RWPE2 (cell line): Measurements from ENCODE around the gene MRPS7.

ENCODE experiments used
- ATAC-seq: fragments of 200-7000 bp; cut with Tn5 transposase; 3 replicates; pipeline ENCODE4 v1.9.1; 2021; ENCODE audit warnings: low read depth
- DNase-seq: peaks from one replicate; pipeline ENCODE4 v3.0.0-alpha.2; 2020; ENCODE audit warnings: low spot score
- H3K27ac ChIP-seq: fragments of 450-650 bp; 2 replicates; pipeline ENCODE4 v1.5.1; 2017; ENCODE audit warnings: mild to moderate bottlenecking; ENCODE audit not compliant: poor library complexity, severe bottlenecking
- H3K27me3 ChIP-seq: fragments of 250-450 bp; sonication (Bioruptor Pico); 2 replicates; pipeline ENCODE4 v1.5.1; 2021; ENCODE audit warnings: mild to moderate bottlenecking, moderate library complexity; ENCODE audit not compliant: insufficient read depth, poor library complexity, severe bottlenecking
- H3K36me3 ChIP-seq: fragments of 250-450 bp; sonication (Bioruptor Pico); 2 replicates; pipeline ENCODE4 v1.5.1; 2020; ENCODE audit warnings: low read depth, mild to moderate bottlenecking, moderate library complexity
- H3K4me1 ChIP-seq: fragments of 250-450 bp; sonication (Bioruptor Pico); 2 replicates; pipeline ENCODE4 v1.5.1; 2021; ENCODE audit warnings: mild to moderate bottlenecking, moderate library complexity; ENCODE audit not compliant: insufficient read depth, poor library complexity, severe bottlenecking
- H3K4me3 ChIP-seq: fragments of 250-450 bp; sonication (Bioruptor Pico); 2 replicates; pipeline ENCODE4 v1.5.1; 2021; ENCODE audit warnings: mild to moderate bottlenecking, moderate library complexity; ENCODE audit not compliant: severe bottlenecking
- H3K9me3 ChIP-seq: fragments of 250-450 bp; sonication (Bioruptor Pico); 2 replicates; pipeline ENCODE4 v1.5.1; 2021; ENCODE audit warnings: mild to moderate bottlenecking, moderate library complexity; ENCODE audit not compliant: severe bottlenecking
- CTCF ChIP-seq: fragments of 450-650 bp; IDR thresholded peaks from one replicate; pipeline ENCODE4 v1.5.1; 2017; ENCODE audit warnings: mild to moderate bottlenecking, moderate library complexity; ENCODE audit not compliant: poor library complexity, severe bottlenecking

The MRPS7 gene

GRCh38 chr17:75295201-75296158, 33.8 kb downstream of the MRPS7 start:
- Histone ChIP-seq H3K9me3 (no peaks in the 10 kb centered on the region), H3K36me3 (no peaks in the 10 kb centered on the region), H3K4me3 (no peak overlapping the region), H3K27ac (no peak overlapping the region), H3K27me3 (no peaks in the 10 kb centered on the region), H3K4me1 (no peaks in the 10 kb centered on the region)
- ATAC-seq (no peak), DNase-seq (no peak)
- no peak for TF ChIP-seq CTCF

- H3K36me3 ChIP-seq, result no peaks in the 10 kb centered on the region
- no peak for TF ChIP-seq CTCF
- no peak overlapping the region for H3K4me3 ChIP-seq
- ATAC-seq (no peak), DNase-seq (no peak)
- no peaks in the 10 kb centered on the region for H3K9me3 ChIP-seq
- H3K27me3 ChIP-seq, result no peaks in the 10 kb centered on the region
- H3K4me1 ChIP-seq, result no peaks in the 10 kb centered on the region
- no peak overlapping the region for H3K27ac ChIP-seq
Observed at GRCh38 chr17:75300280-75300679, 38.6 kb downstream of the MRPS7 start.

GRCh38 chr17:75301049-75301448, 39.4 kb downstream of the MRPS7 start:
- Histone ChIP-seq H3K27me3 (no peaks in the 10 kb centered on the region), H3K27ac (no peak overlapping the region), H3K36me3 (no peaks in the 10 kb centered on the region), H3K4me1 (no peaks in the 10 kb centered on the region), H3K9me3 (no peaks in the 10 kb centered on the region), H3K4me3 (no peak overlapping the region)
- no peak for TF ChIP-seq CTCF
- DNase-seq (no peak), ATAC-seq (no peak)

- no peaks in the 10 kb centered on the region for H3K27me3 ChIP-seq
Observed at GRCh38 chr17:75301502-75302206, 40.0 kb downstream of the MRPS7 start.

More at GRCh38 chr17:75301502-75302206, 40.0 kb downstream of the MRPS7 start:
- ATAC-seq (no peak), DNase-seq (no peak)
- Histone ChIP-seq H3K36me3 (no peaks in the 10 kb centered on the region), H3K4me1 (no peaks in the 10 kb centered on the region), H3K4me3 (no peak overlapping the region), H3K9me3 (no peaks in the 10 kb centered on the region), H3K27ac (no peak overlapping the region)
- TF ChIP-seq CTCF, result no peak
